ENCODE results near the gene FNDC8. TPM values are rescaled to one million over a fixed set of nuclear protein-coding genes. Genes with fewer than 3 reads are reported as not detected.

The FNDC8 gene
- total and polyA plus RNA-seq, 2 of the 4 experiments (the other 2 are of a cell fraction) = not detected

- Histone ChIP-seq H3K4me2 (ENCODE audit: low read depth, low read length) (no peak overlapping the region), H3K4me1 (ENCODE audit: control insufficient read depth, insufficient read depth, low read length) (peaks cover 3% of the 10 kb centered on the region; the same call in 1 of the 2 replicates), H2AK5ac (ENCODE audit: low read depth, low read length) (no peak overlapping the region), H4K20me1 (ENCODE audit: insufficient read depth, low read length) (no peaks in the 10 kb centered on the region), H2AFZ (replicated peaks; ENCODE audit: low read length, poor library complexity) (no peak overlapping the region), H3K36me3 (ENCODE audit: control insufficient read depth, insufficient read depth, low read length) (no peaks in the 10 kb centered on the region), H3K56ac (ENCODE audit: extremely low read depth, insufficient read depth, low read length) (no peak overlapping the region), H3K27ac (ENCODE audit: insufficient read depth, low read length) (no peak overlapping the region), H4K8ac (ENCODE audit: low read depth in 2 of 2, low read length in 2 of 2) (no peak overlapping the region), H3K27me3 (ENCODE audit: control insufficient read depth, insufficient read depth, low read length) (peaks cover 28% of the 10 kb centered on the region), H3K9ac (ENCODE audit: low read depth, low read length) (no peak overlapping the region), H3K14ac (replicated peaks; ENCODE audit: low read depth, low read length) (no peak overlapping the region), H3K4me3 (ENCODE audit: insufficient read depth, low read depth, low read length) (no peak overlapping the region), H2BK20ac (ENCODE audit: low read depth, low read length) (no peak overlapping the region), H3K9me3 (ENCODE audit: control insufficient read depth, insufficient read depth, low read length) (no peaks in the 10 kb centered on the region), H2BK15ac (ENCODE audit: low read depth, low read length) (no peak overlapping the region), H2BK120ac (ENCODE audit: low read depth, low read length) (no peak overlapping the region), H3K18ac (ENCODE audit: low read depth, low read length) (no peak overlapping the region), H3K23ac (ENCODE audit: low read depth, low read length) (no peak overlapping the region), H3K9me1 (ENCODE audit: insufficient read depth, low read length) (0 out of 2 replicates have a peak, but pooled peaks cover under 1% of the 10 kb centered on the region), H3K79me1 (ENCODE audit: low read depth in 1 of 2, low read length in 2 of 2) (no peaks in the 10 kb centered on the region), H3K4ac (ENCODE audit: low read depth, low read length) (no peak overlapping the region), H4K91ac (ENCODE audit: insufficient read depth, low read depth, low read length) (no peak overlapping the region), H2AK9ac (replicated peaks; ENCODE audit: low read depth, low read length, poor library complexity) (no peak overlapping the region), H2BK5ac (ENCODE audit: low read depth, low read length, poor library complexity, severe bottlenecking) (no peak overlapping the region), H4K5ac (ENCODE audit: low read depth, low read length) (no peak overlapping the region)
- in situ Hi-C loops (cut with MboI; ENCODE audit: low sequenced_read_pairs) (no loop called here), dilution Hi-C loops (cut with HindIII; ENCODE audit: low sequenced_read_pairs, unreplicated experiment) (no loop called here), intact Hi-C loops (cut with micrococcal nuclease) (no loop called here)
- TF ChIP-seq MAZ (IDR thresholded peaks at IDR 0.05; ENCODE audit: borderline replicate concordance, low read depth, low read length) (no peak), SMC3 (IDR thresholded peaks at IDR 0.05; ENCODE audit: low read depth, low read length) (no peak), MXI1 (IDR thresholded peaks at IDR 0.05; ENCODE audit: borderline replicate concordance, low read depth, low read length) (no peak)
- no TSS peak for BruUV-seq (replicated peaks)
- CTCF ChIA-PET = interaction anchor here (0.7 kb wide), 1 partner anchor 962 kb away, joined by 3 read pairs; no protein-coding TSS in a partner anchor
- WGBS, 2 experiments (ENCODE audit: extremely low coverage in 2 of 2, insufficient read length in 1 of 2) = 44% methylated on average over 3 of the region's 4 CpGs; no CpG with 5 or more reads in 1 of the 2 experiments
- no peak for DNase-seq
- ATAC-seq (ENCODE audit: low read depth) = no peak
- POLR2A ChIA-PET (ENCODE audit: unreplicated experiment) = no interaction called here
Observed at GRCh38 chr17:35162755-35163154, 41.3 kb downstream of the FNDC8 start.
